Ovary (tissue), 3 donors: Measurements from ENCODE around the gene CARTPT.

ENCODE experiments used
- CTCF ChIP-seq, 3 donors: fragments of 450-650 bp in 2 of 3; fragments of 200-600 bp in 1 of 3; IDR thresholded peaks; one replicate each; pipeline versions ENCODE4 v1.5.1 to v1.8.0; 2016 to 2022; ENCODE audit warnings: antibody characterized with exemption in 3 of 3, mild to moderate bottlenecking in 1 of 3
- EP300 ChIP-seq: sonication (generic); formaldehyde crosslinking; IDR thresholded peaks from one replicate; pipeline ENCODE4 v1.6.1; 2017; ENCODE audit warnings: antibody characterized with exemption
- POLR2A ChIP-seq: fragments of 450-650 bp; IDR thresholded peaks from one replicate; pipeline ENCODE4 v1.6.1; 2017; ENCODE audit warnings: antibody characterized with exemption, mild to moderate bottlenecking, moderate library complexity
- donor health status: DM: no; HTN: no; CAD: no.

- no peak for TF ChIP-seq CTCF (IDR thresholded peaks at IDR 0.05)
- no peak for TF ChIP-seq POLR2A
- TF ChIP-seq EP300: no peak
Measured at GRCh38 chr5:71680510-71680909, 38.6 kb upstream of the CARTPT start.
